SK-N-MC (cell line): ENCODE measurements around the gene COL5A3.
A peak's percentile ranks its signal among the peaks of the same experiment; 100 is the strongest.
"Not testable (repeated sequence)": the region's sequence is repeated elsewhere in the genome, so short reads cannot be mapped to it uniquely, and the experiment has no call there.

Experiments used
- DNase-seq: peaks from one replicate; pipeline ENCODE4 v3.0.0-alpha.2; 2011; ENCODE audit warnings: low read depth, low spot score
- H3K27ac ChIP-seq: fragments of 200-600 bp; sonication (generic); 2 replicates; pipeline ENCODE4 v1.5.1; 2016; ENCODE audit warnings: mixed run types
- H3K36me3 ChIP-seq: fragments of 200-600 bp; sonication (generic); 2 replicates; pipeline ENCODE4 v1.6.1; 2017; ENCODE audit warnings: antibody characterized with exemption, low read length, mixed read lengths; ENCODE audit not compliant: insufficient read depth
- H3K4me3 ChIP-seq: fragments of 200-600 bp; sonication (generic); 2 replicates; pipeline ENCODE4 v1.5.1; 2016
- H3K9ac ChIP-seq: fragments of 200-600 bp; sonication (generic); 2 replicates; pipeline ENCODE4 v1.8.0; 2017; ENCODE audit warnings: mixed run types, mixed read lengths; ENCODE audit not compliant: insufficient read length
- H3K9me3 ChIP-seq: fragments of 200-600 bp; sonication (generic); 2 replicates; pipeline ENCODE4 v1.6.1; 2017; ENCODE audit warnings: low read depth, mild to moderate bottlenecking, antibody characterized with exemption, low read length, moderate library complexity, mixed read lengths
- EZH2 ChIP-seq: fragments of 200-600 bp; sonication (generic); IDR thresholded peaks from one replicate; pipeline ENCODE4 v1.6.1; 2017; ENCODE audit warnings: antibody characterized with exemption
- FOXP2 ChIP-seq: optimal IDR thresholded peaks from 2 replicates; pipeline ENCODE3; 2011; ENCODE audit warnings: mild to moderate bottlenecking, moderate library complexity; ENCODE audit not compliant: insufficient read depth; ENCODE audit errors: extremely low read length, control extremely low read depth
- POLR2AphosphoS5 ChIP-seq: IDR thresholded peaks from 2 replicates; pipeline ENCODE4 v1.6.1; 2012; ENCODE audit warnings: mild to moderate bottlenecking, low read depth, low read length, borderline replicate concordance

COL5A3 gene

DNA sequence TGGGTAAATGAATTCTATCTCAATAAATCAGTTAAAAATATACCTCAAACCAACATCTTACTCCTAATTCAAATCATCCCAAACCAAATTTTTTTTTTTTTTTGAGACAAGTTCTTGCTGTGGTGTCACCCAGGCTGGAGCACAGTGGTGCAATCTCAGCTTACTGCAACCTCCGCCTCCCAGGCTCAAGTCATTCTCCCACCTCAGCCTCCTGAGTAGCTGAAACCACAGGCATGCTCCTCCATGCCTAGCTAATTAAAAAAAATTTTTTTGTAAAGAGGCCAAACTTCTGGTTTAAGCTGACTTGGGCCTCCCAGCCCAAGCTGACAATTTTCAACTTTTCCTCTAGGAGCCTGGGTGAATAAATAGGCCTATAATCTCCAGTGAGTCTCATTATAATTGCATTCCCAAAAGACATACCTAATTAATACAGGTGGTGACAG lies 51.9 kb downstream of the COL5A3 start:
- H3K36me3 ChIP-seq: no peaks in the 10 kb centered on the region
- no peak overlapping the region for H3K4me3 ChIP-seq
- no peak overlapping the region for H3K9ac ChIP-seq
- no peak for TF ChIP-seq FOXP2
- TF ChIP-seq POLR2AphosphoS5: no peak
- no peak for TF ChIP-seq EZH2
- no peak for DNase-seq
- H3K9me3 ChIP-seq: no peaks in the 10 kb centered on the region
- H3K27ac ChIP-seq: peak overlapping the region; percentile 68; the same call in 1 of the 2 replicates

DNA sequence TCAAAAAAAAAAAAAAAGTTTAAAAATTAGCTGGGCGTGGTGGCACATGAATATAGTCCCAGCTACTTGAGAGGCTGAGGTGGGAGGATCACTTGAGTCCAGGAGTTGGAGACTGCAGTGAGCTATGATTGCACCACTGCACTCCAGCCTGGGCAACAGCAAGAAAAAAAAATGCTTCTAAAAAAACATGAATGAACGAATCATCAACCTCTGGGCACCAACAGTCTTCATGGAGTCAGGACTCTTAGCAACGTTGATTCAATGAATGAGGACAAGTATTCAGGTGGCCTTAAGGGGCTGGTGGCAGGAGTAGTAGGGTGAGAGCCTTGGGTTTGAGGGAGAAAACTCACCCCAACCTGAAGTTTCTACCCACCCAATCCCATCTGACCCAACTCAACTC lies 53.3 kb downstream of the COL5A3 start:
- no peak for DNase-seq
- no peak for TF ChIP-seq POLR2AphosphoS5
- H3K4me3 ChIP-seq: no peak overlapping the region
- H3K9me3 ChIP-seq: no peaks in the 10 kb centered on the region
- no peak overlapping the region for H3K27ac ChIP-seq
- no peak overlapping the region for H3K9ac ChIP-seq
- no peaks in the 10 kb centered on the region for H3K36me3 ChIP-seq

DNA sequence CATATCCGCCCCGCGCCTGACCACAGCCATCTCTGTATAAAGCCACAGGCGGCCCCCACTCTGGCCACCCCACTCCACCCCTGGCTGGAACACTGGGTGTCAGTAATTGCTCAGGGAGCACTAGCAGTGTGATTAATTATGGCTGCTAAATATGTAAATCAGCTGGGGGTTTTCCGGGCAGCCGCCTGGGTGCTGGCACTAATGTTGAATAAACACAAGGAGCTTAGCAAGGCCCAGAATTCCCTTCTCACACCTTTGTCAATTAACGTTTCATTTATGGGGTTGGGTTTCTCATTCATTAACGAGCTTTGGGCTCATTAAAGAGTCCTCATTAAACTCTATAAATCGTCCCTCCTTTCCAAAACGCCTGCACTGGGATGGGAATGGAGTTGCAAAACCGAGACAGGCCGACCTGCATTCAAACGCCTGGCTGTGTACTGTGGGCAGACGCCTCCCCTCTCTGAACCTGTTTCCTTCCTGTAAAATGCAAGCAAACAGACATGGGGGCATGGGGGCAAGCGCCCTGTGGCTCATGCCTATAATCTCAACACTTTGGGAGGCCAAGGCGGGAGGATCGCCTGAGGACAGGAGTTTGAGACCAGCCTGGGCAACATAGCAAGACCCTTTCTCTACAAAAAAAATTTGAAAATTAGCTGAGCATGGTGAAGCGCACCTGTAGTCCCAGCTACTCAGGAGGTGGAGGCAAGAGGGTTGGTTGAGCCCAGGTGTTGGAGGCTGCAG lies 56.3 kb downstream of the COL5A3 start:
- H3K36me3 ChIP-seq: no peaks in the 10 kb centered on the region
- DNase-seq: no peak
- H3K9me3 ChIP-seq: no peaks in the 10 kb centered on the region
- H3K9ac ChIP-seq: no peak overlapping the region
- TF ChIP-seq FOXP2 (no peak), EZH2 (no peak), POLR2AphosphoS5 (no peak)
- no peak overlapping the region for H3K4me3 ChIP-seq
- H3K27ac ChIP-seq: no peak overlapping the region

DNA sequence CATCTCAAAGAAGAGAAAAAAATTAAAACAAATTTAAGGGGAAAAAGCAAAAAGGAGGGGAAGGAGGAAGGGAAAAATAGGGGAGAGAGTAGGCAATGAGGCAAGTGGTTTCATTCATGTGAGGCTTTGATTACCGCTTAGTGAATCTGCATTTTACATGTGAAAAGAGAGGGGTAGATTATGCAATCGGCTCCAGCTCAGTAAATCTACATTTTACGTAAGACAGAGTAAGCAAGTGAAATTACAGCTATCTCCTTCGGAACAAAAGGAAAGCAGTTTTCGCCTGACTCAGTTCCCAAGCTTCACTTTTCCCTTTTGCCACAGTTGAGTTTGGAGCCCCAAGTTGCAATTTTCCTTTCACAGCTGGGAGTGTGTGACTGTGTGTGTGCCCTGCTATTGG lies 58.0 kb downstream of the COL5A3 start:
- Histone ChIP-seq H3K9me3 (no peaks in the 10 kb centered on the region), H3K27ac (peak overlapping the region; percentile 80), H3K4me3 (0 out of 2 replicates have a peak overlapping the region, but pooled peaks have one; percentile 22), H3K9ac (peak overlapping the region; percentile 32), H3K36me3 (no peaks in the 10 kb centered on the region)
- TF ChIP-seq EZH2 (no peak), POLR2AphosphoS5 (no peak), FOXP2 (no peak)
- DNase-seq: no peak

DNA sequence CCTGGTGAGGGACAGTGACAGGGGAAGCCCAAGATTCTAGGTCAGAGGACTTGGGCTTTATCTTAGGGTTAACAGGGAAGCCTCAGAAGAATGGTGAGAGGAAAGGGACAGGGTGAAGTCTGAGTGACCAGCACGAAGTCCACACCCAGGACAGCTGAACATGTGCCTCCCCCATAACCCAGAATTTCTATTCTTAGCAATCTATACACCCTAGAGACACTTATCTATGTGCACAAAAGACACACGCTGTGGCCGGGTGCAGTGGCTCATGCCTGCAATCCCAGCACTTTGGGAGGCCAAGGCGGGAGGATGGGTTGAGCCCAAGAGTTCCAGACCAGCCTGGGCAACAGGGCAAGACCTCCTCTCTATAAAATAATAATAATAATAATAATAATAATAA lies 62.9 kb downstream of the COL5A3 start:
- H3K36me3 ChIP-seq: no peaks in the 10 kb centered on the region
- DNase-seq: no peak
- no peak overlapping the region for H3K4me3 ChIP-seq
- TF ChIP-seq POLR2AphosphoS5 (no peak), EZH2 (no peak), FOXP2 (no peak)
- no peaks in the 10 kb centered on the region for H3K9me3 ChIP-seq
- H3K27ac ChIP-seq: peak overlapping the region; percentile 100
- H3K9ac ChIP-seq: no peak overlapping the region

DNA sequence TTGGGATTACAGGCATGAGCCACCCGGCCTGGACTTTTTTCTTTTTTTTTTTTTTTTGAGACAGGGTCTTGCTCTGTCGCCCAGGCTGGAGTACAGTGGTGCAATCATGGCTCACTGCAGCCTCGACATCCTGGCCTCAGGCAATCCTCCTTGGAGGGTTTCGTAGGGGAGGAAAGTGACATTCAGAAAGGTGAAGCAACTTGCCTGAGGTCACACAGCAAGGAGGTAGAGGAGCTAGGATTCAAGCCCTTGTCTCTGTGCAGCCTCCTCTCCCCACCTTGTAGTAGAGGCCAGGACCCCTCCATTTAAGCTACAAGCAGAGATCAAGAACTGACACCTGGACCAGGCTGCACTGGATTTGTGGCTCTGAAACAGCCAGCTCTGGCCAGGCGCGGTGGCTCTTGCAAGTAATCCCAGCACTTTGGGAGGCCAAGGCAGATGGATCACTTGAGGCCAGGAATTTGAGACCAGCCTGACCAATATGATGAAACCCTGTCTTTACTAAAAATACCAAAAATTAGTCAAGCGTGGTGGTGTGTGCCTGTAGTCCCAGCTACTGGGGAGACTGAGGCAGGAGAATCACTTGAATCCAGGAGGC lies 63.7 kb downstream of the COL5A3 start:
- not testable (repeated sequence) for DNase-seq, H3K4me3 ChIP-seq, H3K36me3 ChIP-seq, H3K9ac ChIP-seq, H3K9me3 ChIP-seq
- peak overlapping the region; percentile 100 for H3K27ac ChIP-seq

DNA sequence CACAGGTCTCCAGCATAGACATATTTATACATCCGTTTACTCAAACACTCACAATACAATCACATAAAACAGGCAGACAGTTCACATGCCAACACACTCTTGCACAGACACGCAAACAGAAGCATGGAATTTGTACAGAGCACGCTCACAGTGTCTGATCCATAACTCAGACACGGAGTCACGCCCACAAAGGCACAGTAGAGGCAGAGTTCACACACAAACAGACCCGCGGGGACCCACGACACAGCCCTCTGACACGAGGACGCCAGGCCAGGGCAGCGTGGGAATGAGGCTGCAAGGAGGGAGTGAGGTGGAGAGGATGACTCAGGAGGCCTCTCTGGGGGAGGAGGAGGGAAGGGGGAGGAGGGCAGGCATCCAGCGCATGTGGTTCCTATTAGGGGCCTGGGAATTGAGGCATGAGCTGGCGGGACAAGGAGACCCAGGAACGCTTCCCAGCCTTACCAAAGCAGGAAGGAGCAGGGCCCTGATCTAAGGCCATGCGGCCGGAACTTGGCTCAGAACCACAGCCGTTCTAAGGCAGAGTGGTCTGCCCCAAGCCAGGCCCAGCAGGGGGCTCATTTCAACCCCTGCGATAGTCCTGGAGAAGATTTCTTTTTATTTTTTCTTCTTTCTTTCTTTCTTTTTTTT lies 64.9 kb downstream of the COL5A3 start:
- peak; percentile 87 for DNase-seq
- Histone ChIP-seq H3K9ac (peak overlapping the region; percentile 84), H3K4me3 (peak overlapping the region; percentile 78), H3K9me3 (peaks cover 3% of the 10 kb centered on the region; the same call in 1 of the 2 replicates), H3K36me3 (no peaks in the 10 kb centered on the region), H3K27ac (peak overlapping the region; percentile 100)
- TF ChIP-seq FOXP2 (peak; percentile 81), EZH2 (no peak), POLR2AphosphoS5 (peak; percentile 53; the same call in 1 of the 2 replicates)

DNA sequence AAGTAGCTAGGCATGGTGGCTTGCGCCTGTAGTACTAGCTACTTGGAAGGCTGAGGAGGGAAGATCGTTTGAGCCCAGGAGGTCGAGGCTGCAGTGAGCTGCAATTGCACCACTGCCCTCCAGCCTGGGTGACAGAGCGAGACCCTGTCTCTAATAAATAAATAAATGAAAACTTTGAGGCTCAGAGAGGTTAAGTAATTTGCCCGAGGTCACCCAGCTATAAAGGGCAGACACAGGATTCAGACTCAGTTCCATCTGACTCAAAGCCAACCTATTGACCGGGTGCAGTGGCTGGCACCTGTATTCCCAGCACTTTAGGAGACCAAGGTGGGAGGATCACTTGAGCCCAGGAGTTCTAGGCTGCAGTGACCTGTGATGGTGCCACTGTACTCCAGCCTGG lies 66.6 kb downstream of the COL5A3 start:
- Histone ChIP-seq H3K36me3 (no peaks in the 10 kb centered on the region), H3K9me3 (peaks cover 3% of the 10 kb centered on the region; the same call in 1 of the 2 replicates), H3K4me3 (no peak overlapping the region), H3K9ac (no peak overlapping the region), H3K27ac (no peak overlapping the region)
- no peak for DNase-seq
- TF ChIP-seq FOXP2: no peak
- no peak for TF ChIP-seq EZH2
- TF ChIP-seq POLR2AphosphoS5: no peak

DNA sequence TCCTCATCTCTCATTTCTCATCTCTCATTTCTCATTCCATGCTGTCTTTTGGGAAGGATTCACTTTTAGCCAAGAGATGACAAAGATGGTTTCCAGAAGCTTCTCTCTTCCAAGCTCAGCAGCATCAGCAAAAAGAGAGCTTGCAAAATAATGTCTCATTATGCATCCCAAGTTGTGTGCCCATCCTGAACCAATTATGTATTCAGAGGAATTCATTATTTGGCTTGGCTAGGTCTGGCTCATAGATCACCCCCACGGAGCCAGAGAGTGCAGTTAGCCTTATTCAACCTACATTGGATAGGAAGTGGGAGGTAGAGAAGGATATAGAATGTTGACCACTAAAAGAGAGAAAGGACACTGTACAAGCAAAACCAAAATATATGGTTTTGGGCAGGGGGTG lies 68.6 kb downstream of the COL5A3 start:
- DNase-seq: no peak
- H3K27ac ChIP-seq: peak overlapping the region; percentile 61
- H3K4me3 ChIP-seq: no peak overlapping the region
- H3K36me3 ChIP-seq: no peaks in the 10 kb centered on the region
- no peak overlapping the region for H3K9ac ChIP-seq
- no peak for TF ChIP-seq FOXP2
- no peak for TF ChIP-seq EZH2
- no peak for TF ChIP-seq POLR2AphosphoS5
- peaks cover 3% of the 10 kb centered on the region; the same call in 1 of the 2 replicates for H3K9me3 ChIP-seq
